ENCODE measurements around the gene ULK4.
"Not testable (repeated sequence)": the region's sequence is repeated elsewhere in the genome, so short reads cannot be mapped to it uniquely, and the experiment has no call there.

ULK4 gene

GRCh38 chr3:41651718-41652117 is 310.2 kb downstream of the ULK4 start:
- H3K4me3 ChIP-seq (ENCODE audit: control insufficient read depth, low read depth, low read length): no peak overlapping the region
- DNase-seq (ENCODE audit: low read depth): no peak
- TF ChIP-seq CTCF (IDR thresholded peaks at IDR 0.05; ENCODE audit: control insufficient read depth, insufficient read depth, low read depth, low read length, missing control alignments): no peak

GRCh38 chr3:41650406-41650805 is 311.5 kb downstream of the ULK4 start:
- TF ChIP-seq CTCF (IDR thresholded peaks at IDR 0.05; ENCODE audit: control insufficient read depth, insufficient read depth, low read depth, low read length, missing control alignments): no peak
- H3K4me3 ChIP-seq (ENCODE audit: control insufficient read depth, low read depth, low read length): no peak overlapping the region
- DNase-seq (ENCODE audit: low read depth): no peak

GRCh38 chr3:41649129-41649739 is 312.7 kb downstream of the ULK4 start:
- no peak for TF ChIP-seq CTCF (IDR thresholded peaks at IDR 0.05; ENCODE audit: control insufficient read depth, insufficient read depth, low read depth, low read length, missing control alignments)
- DNase-seq (ENCODE audit: low read depth): no peak
- no peak overlapping the region for H3K4me3 ChIP-seq (ENCODE audit: control insufficient read depth, low read depth, low read length)

- H3K4me3 ChIP-seq (ENCODE audit: control insufficient read depth, low read depth, low read length): not testable (repeated sequence)
Measured at GRCh38 chr3:41647730-41648129, 314.2 kb downstream of the ULK4 start.

GRCh38 chr3:41640076-41640475 is 321.8 kb downstream of the ULK4 start:
- no peak overlapping the region for H3K4me3 ChIP-seq (ENCODE audit: control insufficient read depth, low read depth, low read length)
- TF ChIP-seq CTCF (IDR thresholded peaks at IDR 0.05; ENCODE audit: control insufficient read depth, insufficient read depth, low read depth, low read length, missing control alignments): no peak
- no peak for DNase-seq (ENCODE audit: low read depth)

More at GRCh38 chr3:41647730-41648129, 314.2 kb downstream of the ULK4 start:
- not testable (repeated sequence) for DNase-seq (ENCODE audit: low read depth)

GRCh38 chr3:41638381-41638780 is 323.5 kb downstream of the ULK4 start:
- no peak overlapping the region for H3K4me3 ChIP-seq (ENCODE audit: control insufficient read depth, low read depth, low read length)
- no peak for DNase-seq (ENCODE audit: low read depth)
- TF ChIP-seq CTCF (IDR thresholded peaks at IDR 0.05; ENCODE audit: control insufficient read depth, insufficient read depth, low read depth, low read length, missing control alignments): no peak

- H3K4me3 ChIP-seq (ENCODE audit: control insufficient read depth, low read depth, low read length): no peak overlapping the region
- TF ChIP-seq CTCF (IDR thresholded peaks at IDR 0.05; ENCODE audit: control insufficient read depth, insufficient read depth, low read depth, low read length, missing control alignments): no peak
- no peak for DNase-seq (ENCODE audit: low read depth)
Measured at GRCh38 chr3:41632700-41633099, 329.2 kb downstream of the ULK4 start.
